Right atrium auricular region (tissue), 2 donors: Measurements from ENCODE around the gene MCEMP1. TPM values are rescaled to one million over a fixed set of nuclear protein-coding genes. Genes with fewer than 3 reads are reported as not detected.
"Not testable (repeated sequence)": the region's sequence is repeated elsewhere in the genome, so short reads cannot be mapped to it uniquely, and the experiment has no call there.

Experiments used
- DNase-seq: peaks from one replicate; pipeline ENCODE4 v3.0.0-alpha.2; 2019; ENCODE audit warnings: low spot score
- H3K27ac ChIP-seq, 2 donors: fragments of 200-600 bp; sonication (generic); 1 replicate in 1 of 2; 2 replicates in 1 of 2; pipeline ENCODE4 v1.5.1; 2016 to 2019
- H3K27me3 ChIP-seq, 2 donors: fragments of 200-600 bp; sonication (generic); one replicate each; pipeline versions ENCODE4 v1.5.1 to v1.6.0; 2017 to 2019
- H3K36me3 ChIP-seq: fragments of 200-600 bp; sonication (generic); one replicate; pipeline ENCODE4 v1.5.1; 2016
- H3K4me1 ChIP-seq, 2 donors: fragments of 200-600 bp; sonication (generic); one replicate each; pipeline versions ENCODE4 v1.5.1 to v1.6.0; 2017 to 2019
- H3K4me3 ChIP-seq, 2 donors: fragments of 200-600 bp; sonication (generic); 1 replicate in 1 of 2; 2 replicates in 1 of 2; pipeline ENCODE4 v1.5.1; 2017 to 2019; ENCODE audit warnings: mild to moderate bottlenecking in 1 of 2, moderate library complexity in 1 of 2
- H3K9me3 ChIP-seq, 2 donors: fragments of 200-600 bp; sonication (generic); one replicate each; pipeline ENCODE4 v1.5.1; 2019
- CTCF ChIP-seq, 2 donors: fragments of 200-600 bp; sonication (generic); IDR thresholded peaks; one replicate each; pipeline ENCODE4 v1.5.1; 2019; ENCODE audit warnings: antibody characterized with exemption in 2 of 2
- total RNA-seq, 2 donors: library from RNA; depleted of rRNA; stranded (reverse); fragments of >200 nt; gene quantifications; one replicate each; pipeline ENCODE4 v1.1.0, GENCODE V29; 2016

Gene MCEMP1
- total RNA-seq, 2 donors from 2014 or later, result 0.70 to 1.5 TPM

- Histone ChIP-seq H3K4me3 (no peak overlapping the region), H3K36me3 (no peaks in the 10 kb centered on the region), H3K27me3 (peaks cover 0 to 3% of the 10 kb centered on the region in 2 donors), H3K27ac (no peak overlapping the region), H3K4me1 (no peaks in the 10 kb centered on the region), H3K9me3 (no peaks in the 10 kb centered on the region)
- DNase-seq, result no peak
- TF ChIP-seq CTCF (IDR thresholded peaks at IDR 0.05), result no peak
Measured at GRCh38 chr19:7642295-7643030, 34.4 kb upstream of the MCEMP1 start.

DNA sequence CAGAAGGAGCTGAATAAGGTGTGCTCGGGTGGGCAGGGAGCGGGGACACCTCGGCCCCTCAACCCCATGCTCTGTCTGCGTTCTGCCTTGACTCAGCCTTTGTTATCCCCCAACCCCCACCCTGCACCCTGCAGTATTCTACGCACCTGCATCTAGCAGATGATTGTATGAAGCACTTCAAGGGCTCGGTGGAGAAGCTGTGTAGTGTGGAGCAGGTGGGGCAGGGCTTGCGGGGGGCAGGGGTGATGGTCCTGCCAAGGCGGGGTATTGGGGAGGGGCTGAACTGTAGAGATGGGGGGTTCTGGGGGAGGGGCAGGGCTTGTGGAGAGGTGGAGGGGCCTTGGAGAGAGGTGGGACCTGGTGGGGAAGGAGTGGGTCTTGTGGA lies 33.9 kb upstream of the MCEMP1 start:
- no peaks in the 10 kb centered on the region for H3K27me3 ChIP-seq
- no peak overlapping the region for H3K27ac ChIP-seq
- DNase-seq, result no peak
- H3K9me3 ChIP-seq, result no peaks in the 10 kb centered on the region
- no peak for TF ChIP-seq CTCF (IDR thresholded peaks at IDR 0.05)
- H3K36me3 ChIP-seq, result no peaks in the 10 kb centered on the region
- H3K4me3 ChIP-seq, result no peak overlapping the region
- H3K4me1 ChIP-seq, result no peaks in the 10 kb centered on the region

DNA sequence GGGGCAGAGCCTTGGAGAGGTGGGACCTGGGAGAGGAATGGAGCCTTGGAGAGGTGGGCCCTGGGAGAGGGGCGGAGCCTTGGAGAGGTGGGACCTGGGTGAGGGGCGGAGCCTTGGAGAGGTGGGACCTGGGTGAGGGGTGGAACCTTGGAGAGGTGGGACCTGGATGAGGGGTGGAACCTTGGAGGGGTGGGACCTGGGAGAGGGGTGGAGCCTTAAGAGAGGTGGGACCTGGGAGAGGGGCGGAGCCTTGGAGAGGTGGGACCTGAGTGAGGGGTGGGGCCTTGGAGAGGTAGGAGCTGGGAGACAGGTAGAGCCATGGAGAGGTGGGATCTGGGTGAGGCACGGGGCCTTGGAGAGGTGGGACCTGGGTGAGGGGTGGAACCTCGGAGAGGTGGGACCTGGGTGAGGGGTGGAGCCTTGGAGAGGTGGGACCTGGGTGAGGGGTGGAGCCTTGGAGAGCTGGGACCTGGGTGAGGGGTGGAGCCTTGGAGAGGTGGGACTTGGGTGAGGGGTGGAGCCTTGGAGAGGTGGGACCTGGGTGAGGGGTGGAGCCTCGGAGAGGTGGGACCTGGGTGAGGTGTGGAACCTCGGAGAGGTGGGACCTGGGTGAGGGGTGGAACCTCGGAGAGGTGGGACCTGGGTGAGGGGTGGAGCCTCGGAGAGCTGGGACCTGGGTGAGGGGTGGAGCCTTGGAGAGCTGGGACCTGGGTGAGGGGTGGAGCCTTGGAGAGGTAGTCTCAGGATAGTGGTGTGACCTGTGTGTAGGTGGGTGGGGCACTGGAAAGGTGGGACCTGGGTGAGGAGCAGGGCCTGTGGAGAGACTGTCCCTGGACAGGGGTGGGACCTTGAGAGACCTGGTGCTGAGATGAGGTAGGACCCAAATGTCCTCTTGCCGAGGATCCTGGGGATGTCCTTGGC lies 33.0 kb upstream of the MCEMP1 start:
- H3K9me3 ChIP-seq, H3K4me1 ChIP-seq, H3K27me3 ChIP-seq, H3K27ac ChIP-seq, H3K36me3 ChIP-seq, H3K4me3 ChIP-seq, DNase-seq: not testable (repeated sequence)

GRCh38 chr19:7644550-7644877 lies 32.4 kb upstream of the MCEMP1 start:
- Histone ChIP-seq H3K9me3 (no peaks in the 10 kb centered on the region), H3K4me3 (no peak overlapping the region), H3K27me3 (no peaks in the 10 kb centered on the region), H3K4me1 (no peaks in the 10 kb centered on the region), H3K27ac (no peak overlapping the region), H3K36me3 (no peaks in the 10 kb centered on the region)
- TF ChIP-seq CTCF (IDR thresholded peaks at IDR 0.05), result no peak
- no peak for DNase-seq

- H3K9me3 ChIP-seq, result no peaks in the 10 kb centered on the region
- no peaks in the 10 kb centered on the region for H3K27me3 ChIP-seq
- no peak overlapping the region for H3K27ac ChIP-seq
- no peaks in the 10 kb centered on the region for H3K4me1 ChIP-seq
- DNase-seq, result no peak
- no peak overlapping the region for H3K4me3 ChIP-seq
- H3K36me3 ChIP-seq, result no peaks in the 10 kb centered on the region
- no peak for TF ChIP-seq CTCF (IDR thresholded peaks at IDR 0.05)
Measured at GRCh38 chr19:7645163-7645562, 31.7 kb upstream of the MCEMP1 start.

- no peak overlapping the region for H3K27ac ChIP-seq
- DNase-seq, result no peak
- no peaks in the 10 kb centered on the region for H3K4me1 ChIP-seq
- no peaks in the 10 kb centered on the region for H3K27me3 ChIP-seq
- no peaks in the 10 kb centered on the region for H3K9me3 ChIP-seq
- no peak overlapping the region for H3K4me3 ChIP-seq
- H3K36me3 ChIP-seq, result no peaks in the 10 kb centered on the region
- TF ChIP-seq CTCF (IDR thresholded peaks at IDR 0.05), result no peak
Measured at GRCh38 chr19:7645656-7646425, 31.0 kb upstream of the MCEMP1 start.
